DND-41 (cell line): ENCODE measurements around the gene TMEM30B.

Experiments
- EZH2 ChIP-seq: IDR thresholded peaks from 3 replicates; pipeline ENCODE4 v1.6.1; 2012; ENCODE audit warnings: borderline replicate concordance, low read depth, mild to moderate bottlenecking, moderate library complexity, low read length, inconsistent platforms; ENCODE audit not compliant: severe bottlenecking
- TF ChIP-seq, protein P1 (sequence below): IDR thresholded peaks from 2 replicates; pipeline ENCODE4 v1.5.1; 2012; ENCODE audit warnings: borderline replicate concordance, low read length, moderate library complexity, mild to moderate bottlenecking; ENCODE audit not compliant: poor library complexity, severe bottlenecking; ENCODE audit errors: extremely low read depth

- TF ChIP-seq, protein P1, sequence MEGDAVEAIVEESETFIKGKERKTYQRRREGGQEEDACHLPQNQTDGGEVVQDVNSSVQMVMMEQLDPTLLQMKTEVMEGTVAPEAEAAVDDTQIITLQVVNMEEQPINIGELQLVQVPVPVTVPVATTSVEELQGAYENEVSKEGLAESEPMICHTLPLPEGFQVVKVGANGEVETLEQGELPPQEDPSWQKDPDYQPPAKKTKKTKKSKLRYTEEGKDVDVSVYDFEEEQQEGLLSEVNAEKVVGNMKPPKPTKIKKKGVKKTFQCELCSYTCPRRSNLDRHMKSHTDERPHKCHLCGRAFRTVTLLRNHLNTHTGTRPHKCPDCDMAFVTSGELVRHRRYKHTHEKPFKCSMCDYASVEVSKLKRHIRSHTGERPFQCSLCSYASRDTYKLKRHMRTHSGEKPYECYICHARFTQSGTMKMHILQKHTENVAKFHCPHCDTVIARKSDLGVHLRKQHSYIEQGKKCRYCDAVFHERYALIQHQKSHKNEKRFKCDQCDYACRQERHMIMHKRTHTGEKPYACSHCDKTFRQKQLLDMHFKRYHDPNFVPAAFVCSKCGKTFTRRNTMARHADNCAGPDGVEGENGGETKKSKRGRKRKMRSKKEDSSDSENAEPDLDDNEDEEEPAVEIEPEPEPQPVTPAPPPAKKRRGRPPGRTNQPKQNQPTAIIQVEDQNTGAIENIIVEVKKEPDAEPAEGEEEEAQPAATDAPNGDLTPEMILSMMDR = no peak
- no peak for TF ChIP-seq EZH2
Observed at GRCh38 chr14:61290701-61291100, 9.6 kb upstream of the TMEM30B start.
